SK-N-MC (cell line): Measurements from ENCODE around the gene RALGAPB.

ENCODE experiments used
- DNase-seq: peaks from one replicate; pipeline ENCODE4 v3.0.0-alpha.2; 2011; ENCODE audit warnings: low read depth, low spot score
- H3K27ac ChIP-seq: fragments of 200-600 bp; sonication (generic); 2 replicates; pipeline ENCODE4 v1.5.1; 2016; ENCODE audit warnings: mixed run types
- H3K36me3 ChIP-seq: fragments of 200-600 bp; sonication (generic); 2 replicates; pipeline ENCODE4 v1.6.1; 2017; ENCODE audit warnings: antibody characterized with exemption, low read length, mixed read lengths; ENCODE audit not compliant: insufficient read depth
- H3K4me3 ChIP-seq: fragments of 200-600 bp; sonication (generic); 2 replicates; pipeline ENCODE4 v1.5.1; 2016
- H3K9ac ChIP-seq: fragments of 200-600 bp; sonication (generic); 2 replicates; pipeline ENCODE4 v1.8.0; 2017; ENCODE audit warnings: mixed run types, mixed read lengths; ENCODE audit not compliant: insufficient read length
- H3K9me3 ChIP-seq: fragments of 200-600 bp; sonication (generic); 2 replicates; pipeline ENCODE4 v1.6.1; 2017; ENCODE audit warnings: low read depth, mild to moderate bottlenecking, antibody characterized with exemption, low read length, moderate library complexity, mixed read lengths
- EZH2 ChIP-seq: fragments of 200-600 bp; sonication (generic); IDR thresholded peaks from one replicate; pipeline ENCODE4 v1.6.1; 2017; ENCODE audit warnings: antibody characterized with exemption
- FOXP2 ChIP-seq: optimal IDR thresholded peaks from 2 replicates; pipeline ENCODE3; 2011; ENCODE audit warnings: mild to moderate bottlenecking, moderate library complexity; ENCODE audit not compliant: insufficient read depth; ENCODE audit errors: extremely low read length, control extremely low read depth
- POLR2AphosphoS5 ChIP-seq: IDR thresholded peaks from 2 replicates; pipeline ENCODE4 v1.6.1; 2012; ENCODE audit warnings: mild to moderate bottlenecking, low read depth, low read length, borderline replicate concordance

Gene RALGAPB

GRCh38 chr20:38441916-38442315 is 30.7 kb upstream of the RALGAPB start:
- H3K4me3 ChIP-seq: no peak overlapping the region
- H3K27ac ChIP-seq: no peak overlapping the region
- no peaks in the 10 kb centered on the region for H3K36me3 ChIP-seq
- TF ChIP-seq EZH2: no peak
- TF ChIP-seq POLR2AphosphoS5: no peak
- TF ChIP-seq FOXP2: no peak
- H3K9me3 ChIP-seq: no peaks in the 10 kb centered on the region
- H3K9ac ChIP-seq: no peak overlapping the region
- no peak for DNase-seq

GRCh38 chr20:38445381-38445796 is 27.3 kb upstream of the RALGAPB start:
- DNase-seq: no peak
- TF ChIP-seq FOXP2: no peak
- TF ChIP-seq POLR2AphosphoS5: no peak
- no peak for TF ChIP-seq EZH2
- no peak overlapping the region for H3K9ac ChIP-seq
- peaks cover 20% of the 10 kb centered on the region; the same call in 1 of the 2 replicates for H3K36me3 ChIP-seq
- no peak overlapping the region for H3K27ac ChIP-seq
- H3K9me3 ChIP-seq: no peaks in the 10 kb centered on the region
- H3K4me3 ChIP-seq: no peak overlapping the region

- H3K9ac ChIP-seq: no peak overlapping the region
- no peak overlapping the region for H3K27ac ChIP-seq
- peaks cover 26% of the 10 kb centered on the region for H3K36me3 ChIP-seq
- no peak for TF ChIP-seq POLR2AphosphoS5
- TF ChIP-seq EZH2: no peak
- TF ChIP-seq FOXP2: no peak
- H3K9me3 ChIP-seq: no peaks in the 10 kb centered on the region
- DNase-seq: no peak
- peak overlapping the region; percentile 93 for H3K4me3 ChIP-seq
These were observed 26.7 kb upstream of the RALGAPB start for GRCh38 chr20:38445901-38446425.

GRCh38 chr20:38446441-38447209 is 26.0 kb upstream of the RALGAPB start:
- Histone ChIP-seq H3K27ac (peak overlapping the region; percentile 72; the same call in 1 of the 2 replicates), H3K9me3 (no peaks in the 10 kb centered on the region), H3K4me3 (peak overlapping the region; percentile 93), H3K36me3 (peaks cover 27% of the 10 kb centered on the region), H3K9ac (peak overlapping the region; percentile 99)
- TF ChIP-seq EZH2 (no peak), POLR2AphosphoS5 (peak; percentile 98), FOXP2 (peak; percentile 11)
- DNase-seq: peak; percentile 74

- Histone ChIP-seq H3K9ac (peak overlapping the region; percentile 99), H3K27ac (no peak overlapping the region; the same call in 1 of the 2 replicates), H3K9me3 (no peaks in the 10 kb centered on the region), H3K4me3 (peak overlapping the region; percentile 93), H3K36me3 (peaks cover 27% of the 10 kb centered on the region)
- no peak for TF ChIP-seq EZH2
- TF ChIP-seq FOXP2: no peak
- TF ChIP-seq POLR2AphosphoS5: peak; percentile 27; the same call in 1 of the 2 replicates
- no peak for DNase-seq
These were observed 25.4 kb upstream of the RALGAPB start for GRCh38 chr20:38447251-38447661.

- DNase-seq: no peak
These were observed 24.5 kb upstream of the RALGAPB start for GRCh38 chr20:38447931-38448675.

GRCh38 chr20:38449046-38449445 is 23.6 kb upstream of the RALGAPB start:
- no peak for DNase-seq
- Histone ChIP-seq H3K27ac (no peak overlapping the region), H3K36me3 (peaks cover 27% of the 10 kb centered on the region), H3K9me3 (no peaks in the 10 kb centered on the region), H3K9ac (no peak overlapping the region), H3K4me3 (no peak overlapping the region)
- TF ChIP-seq EZH2 (no peak), FOXP2 (no peak), POLR2AphosphoS5 (no peak)

More at GRCh38 chr20:38447931-38448675, 24.5 kb upstream of the RALGAPB start:
- peaks cover 27% of the 10 kb centered on the region for H3K36me3 ChIP-seq
- no peak overlapping the region for H3K27ac ChIP-seq
- no peaks in the 10 kb centered on the region for H3K9me3 ChIP-seq
- H3K9ac ChIP-seq: peak overlapping the region; percentile 99
- TF ChIP-seq EZH2 (no peak), FOXP2 (no peak), POLR2AphosphoS5 (no peak)
- peak overlapping the region; percentile 93 for H3K4me3 ChIP-seq

- Histone ChIP-seq H3K36me3 (peaks cover 27% of the 10 kb centered on the region), H3K9ac (no peak overlapping the region), H3K4me3 (no peak overlapping the region), H3K9me3 (no peaks in the 10 kb centered on the region), H3K27ac (no peak overlapping the region)
- no peak for DNase-seq
- TF ChIP-seq EZH2 (no peak), POLR2AphosphoS5 (no peak), FOXP2 (no peak)
These were observed 22.1 kb upstream of the RALGAPB start for GRCh38 chr20:38450412-38450975.
